Measurements from ENCODE around the gene TMEM147. TPM values are rescaled to one million over a fixed set of nuclear protein-coding genes. Genes with fewer than 3 reads are reported as not detected.

TMEM147 gene
- total and polyA plus RNA-seq, 2 of the 13 experiments (the other 11 are each of a cell fraction or from before 2014, with no cell fraction given) = 141 to 176 TPM

- TF ChIP-seq MNT (IDR thresholded peaks at IDR 0.05) (no peak), ATF5 (CRISPR knock-in tag; IDR thresholded peaks at IDR 0.05; ENCODE audit: low read depth) (no peak), CHCHD3 (CRISPR knock-in tag; IDR thresholded peaks at IDR 0.05) (no peak), YEATS2 (CRISPR knock-in tag; IDR thresholded peaks at IDR 0.05; ENCODE audit: borderline replicate concordance) (no peak), RBFOX2 (IDR thresholded peaks at IDR 0.05; ENCODE audit: low read depth, low read length) (no peak), HNRNPK (IDR thresholded peaks at IDR 0.05; ENCODE audit: low read depth, low read length, poor library complexity, severe bottlenecking) (no peak), KLF11 (CRISPR knock-in tag; IDR thresholded peaks at IDR 0.05) (no peak), NONO (IDR thresholded peaks at IDR 0.05) (no peak), NONO (CRISPR knock-in tag; conservative IDR thresholded peaks at IDR 0.05) (peak; percentile 84), ATF2 (CRISPR knock-in tag; IDR thresholded peaks at IDR 0.05) (peak; percentile 64; the same call in 1 of the 2 replicates), ZNF749 (CRISPR knock-in tag; IDR thresholded peaks at IDR 0.05; ENCODE audit: borderline replicate concordance) (no peak), CENPT (CRISPR knock-in tag; IDR thresholded peaks at IDR 0.05; ENCODE audit: low read depth) (no peak), CSRNP1 (CRISPR knock-in tag; IDR thresholded peaks at IDR 0.05) (no peak), ARNT2 (CRISPR knock-in tag; IDR thresholded peaks at IDR 0.05; ENCODE audit: low read depth) (no peak), ZNF430 (CRISPR knock-in tag; IDR thresholded peaks at IDR 0.05) (no peak), PRDM10 (CRISPR knock-in tag; IDR thresholded peaks at IDR 0.05; ENCODE audit: low read depth) (no peak), ZNF547 (CRISPR knock-in tag; IDR thresholded peaks at IDR 0.05) (peak; percentile 52; the same call in 1 of the 2 replicates)
Measured at GRCh38 chr19:35569281-35569781, 23.9 kb downstream of the TMEM147 start (continued).

All from HepG2 (cell line).